HG03045 (cell line): ENCODE results near the gene GNB1.
A peak's percentile ranks its signal among the peaks of the same experiment; 100 is the strongest.

Experiments
- ATAC-seq: cut with Tn5 transposase; IDR thresholded peaks from one replicate; pipeline ENCODE4 v1.9.1; 2021; ENCODE audit warnings: mild to moderate bottlenecking, moderate library complexity; ENCODE audit not compliant: unreplicated experiment

Gene GNB1

DNA sequence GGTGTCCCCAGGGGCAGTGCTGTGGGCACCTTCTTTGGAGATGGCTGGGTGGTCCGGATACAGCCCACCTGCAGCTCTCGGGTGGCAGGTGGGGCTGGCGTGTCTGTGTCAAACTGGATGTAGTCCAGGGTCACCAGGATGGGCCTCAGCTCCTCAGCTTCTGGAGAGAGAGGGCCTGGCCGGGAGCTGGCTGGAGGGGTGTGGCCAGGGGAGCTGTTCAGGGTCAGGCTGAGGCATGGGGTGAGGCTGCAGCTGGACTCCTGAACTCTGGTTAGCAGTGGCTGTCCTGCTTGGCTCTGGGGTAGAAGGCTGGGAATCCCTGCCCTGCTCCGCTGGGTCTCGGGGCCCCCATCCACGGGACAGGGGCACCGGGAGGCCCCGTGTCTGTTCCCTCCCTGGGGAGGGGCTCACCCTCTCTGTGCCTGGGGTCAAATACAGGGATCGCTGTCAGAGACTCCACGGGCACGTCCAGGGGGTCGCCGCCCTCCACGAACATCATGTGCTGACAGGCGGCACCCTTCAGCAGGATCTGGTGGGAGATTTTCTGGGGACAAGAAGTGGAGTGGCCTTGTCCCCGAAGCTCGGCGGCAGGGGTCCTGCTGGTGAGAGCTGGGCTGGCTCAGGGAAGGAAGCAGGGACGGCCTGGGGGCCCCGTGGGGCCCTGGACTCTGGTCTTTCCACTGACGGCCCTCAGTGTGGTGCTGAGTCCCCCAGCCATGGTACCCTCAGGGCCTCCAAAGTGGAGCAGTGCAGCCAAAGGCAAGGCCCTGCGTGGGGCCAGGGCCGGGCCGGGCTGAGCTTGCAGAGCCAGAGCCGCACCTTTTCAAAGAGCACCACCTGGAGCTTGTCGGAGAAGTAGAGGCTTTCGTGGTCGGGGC lies 32.3 kb upstream of the GNB1 start:
- no peak for ATAC-seq

DNA sequence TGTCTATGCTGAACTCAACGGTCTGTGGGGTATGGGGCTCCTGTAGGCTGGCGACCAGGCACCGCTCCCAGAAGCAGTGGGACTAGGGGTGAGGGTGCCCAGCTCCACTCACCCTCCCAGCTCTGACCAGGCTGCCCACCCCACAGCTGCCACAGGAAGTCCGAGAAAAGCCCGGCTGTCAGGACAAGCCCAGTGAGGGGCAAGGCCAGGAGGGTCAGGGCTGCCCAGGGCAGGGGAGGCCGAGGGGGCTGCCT lies 31.7 kb upstream of the GNB1 start:
- no peak for ATAC-seq

DNA sequence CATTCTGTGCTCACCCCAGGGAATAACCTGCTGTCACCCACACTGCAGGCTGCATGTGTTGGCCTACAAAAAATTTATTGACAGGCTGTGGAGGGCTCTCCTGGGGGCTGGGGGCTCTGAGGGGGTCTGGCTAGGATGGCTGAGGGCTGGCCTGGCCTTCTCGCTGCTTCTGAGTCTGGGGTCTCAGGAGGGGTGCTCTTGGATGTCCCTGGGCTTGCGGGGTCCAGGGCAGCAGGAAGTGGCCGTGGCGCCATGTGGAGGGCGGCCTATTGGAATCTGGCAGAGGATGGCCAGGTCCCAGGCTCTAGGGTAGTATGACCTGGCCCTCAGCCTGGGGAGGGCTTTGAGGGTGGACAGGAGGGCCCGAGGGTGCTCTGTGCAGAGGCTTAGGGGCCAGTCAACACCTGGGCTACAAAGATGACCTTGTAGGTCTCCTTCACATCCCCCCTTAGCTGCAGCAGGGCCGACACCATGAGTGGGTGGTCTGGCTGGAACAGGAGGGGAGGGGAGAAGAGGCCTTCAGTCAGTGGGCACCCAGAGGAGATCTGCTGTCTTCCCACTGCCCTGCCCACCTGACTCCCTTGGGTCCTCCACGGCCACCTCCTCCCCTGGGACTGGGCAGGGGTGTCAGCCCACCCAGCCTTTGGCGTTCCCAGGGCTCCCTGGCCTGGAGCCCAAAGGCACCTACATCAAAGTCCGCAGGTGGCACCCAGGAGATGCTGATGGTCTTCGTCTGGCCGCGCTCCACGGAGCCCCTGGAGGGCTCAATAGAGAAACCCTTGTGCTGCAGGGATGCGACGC lies 31.2 kb upstream of the GNB1 start:
- no peak for ATAC-seq

DNA sequence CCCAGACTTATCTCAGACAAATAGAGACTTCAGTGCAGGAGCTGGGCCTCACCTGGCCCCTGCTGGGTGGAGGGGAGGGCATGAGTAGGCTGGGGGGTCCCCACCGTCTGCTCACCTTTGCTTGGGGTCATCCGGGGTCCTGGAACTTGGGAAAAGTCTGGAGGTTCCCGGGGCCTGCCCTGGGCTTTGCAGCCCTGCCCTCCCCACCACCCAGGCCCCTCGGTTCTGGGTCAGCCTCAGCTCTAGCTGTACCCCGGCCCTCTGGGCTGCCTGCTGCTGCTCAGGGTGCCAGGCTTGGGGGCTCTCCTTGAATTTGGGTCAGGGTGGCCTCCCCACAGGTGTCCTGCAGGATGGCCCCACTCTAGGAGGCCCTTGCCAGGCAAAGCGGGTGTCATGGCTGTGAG lies 30.6 kb upstream of the GNB1 start:
- ATAC-seq = no peak

DNA sequence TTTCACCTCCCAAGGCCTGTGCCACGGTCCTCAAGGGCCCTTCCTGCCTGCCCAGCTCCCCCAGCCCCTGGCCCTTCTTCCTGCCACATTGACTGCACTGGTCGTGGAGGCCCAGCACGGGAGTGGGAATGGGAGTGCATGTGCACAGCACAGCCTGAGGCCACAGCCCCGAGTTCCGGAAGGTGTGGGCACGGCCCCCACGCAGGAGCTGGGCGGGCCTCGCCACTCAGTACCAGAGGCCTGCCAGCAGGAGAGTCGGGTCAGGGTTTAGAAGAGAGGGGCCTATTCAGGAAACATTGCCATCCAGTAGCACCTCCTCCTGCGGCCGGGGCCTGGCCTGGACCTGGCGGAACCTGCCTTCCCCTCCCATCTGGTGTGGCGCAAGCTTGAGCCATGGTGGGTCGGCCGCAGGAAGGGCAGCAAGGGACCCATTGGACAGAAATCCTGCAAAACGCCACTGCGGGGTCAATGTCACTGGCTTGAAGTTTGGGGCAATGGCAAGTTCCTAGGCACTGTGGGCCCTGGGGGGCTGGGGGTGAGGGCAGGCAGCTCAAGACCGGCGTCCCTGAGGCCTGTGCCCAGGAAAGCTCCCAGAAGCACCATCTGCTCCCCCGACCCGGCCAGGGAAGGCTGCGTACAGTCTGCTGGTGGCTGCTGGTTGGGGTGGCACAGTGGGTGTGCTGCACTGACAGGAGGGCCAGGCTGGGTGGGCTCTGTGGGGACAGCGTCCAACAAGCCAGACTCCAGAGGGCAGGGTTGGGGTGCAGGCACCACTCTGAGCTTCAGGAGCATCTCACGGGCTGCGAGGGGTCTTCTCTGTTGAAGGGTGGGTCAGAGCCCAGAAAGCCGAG lies 29.9 kb upstream of the GNB1 start:
- no peak for ATAC-seq

DNA sequence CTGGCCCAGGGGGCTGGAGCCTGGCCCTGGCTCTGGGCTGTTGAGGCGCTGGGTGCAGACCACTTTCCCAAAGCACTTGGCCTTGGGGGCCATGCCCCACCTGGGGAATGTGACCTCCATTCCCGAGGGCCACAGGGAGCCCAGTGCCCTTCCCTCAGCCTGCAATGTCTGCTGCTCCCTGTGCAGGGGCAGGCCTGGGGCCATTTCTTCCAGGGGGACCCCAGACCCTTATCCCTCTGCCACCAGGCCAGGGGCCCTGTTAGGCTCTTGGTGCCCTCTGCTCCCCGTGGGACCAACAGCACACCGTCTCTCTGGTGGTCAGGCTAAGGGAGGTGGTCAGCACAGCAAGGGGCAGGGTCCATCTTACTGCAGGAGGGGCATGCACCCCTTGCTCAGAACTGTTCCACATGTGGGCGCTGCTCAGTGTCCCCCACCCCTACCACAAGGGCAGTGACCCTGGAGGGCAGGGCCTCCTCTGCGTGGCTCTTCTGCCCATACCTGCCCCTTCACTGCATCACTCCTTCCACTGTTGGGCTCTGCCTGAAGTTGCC lies 29.2 kb upstream of the GNB1 start:
- ATAC-seq = no peak

DNA sequence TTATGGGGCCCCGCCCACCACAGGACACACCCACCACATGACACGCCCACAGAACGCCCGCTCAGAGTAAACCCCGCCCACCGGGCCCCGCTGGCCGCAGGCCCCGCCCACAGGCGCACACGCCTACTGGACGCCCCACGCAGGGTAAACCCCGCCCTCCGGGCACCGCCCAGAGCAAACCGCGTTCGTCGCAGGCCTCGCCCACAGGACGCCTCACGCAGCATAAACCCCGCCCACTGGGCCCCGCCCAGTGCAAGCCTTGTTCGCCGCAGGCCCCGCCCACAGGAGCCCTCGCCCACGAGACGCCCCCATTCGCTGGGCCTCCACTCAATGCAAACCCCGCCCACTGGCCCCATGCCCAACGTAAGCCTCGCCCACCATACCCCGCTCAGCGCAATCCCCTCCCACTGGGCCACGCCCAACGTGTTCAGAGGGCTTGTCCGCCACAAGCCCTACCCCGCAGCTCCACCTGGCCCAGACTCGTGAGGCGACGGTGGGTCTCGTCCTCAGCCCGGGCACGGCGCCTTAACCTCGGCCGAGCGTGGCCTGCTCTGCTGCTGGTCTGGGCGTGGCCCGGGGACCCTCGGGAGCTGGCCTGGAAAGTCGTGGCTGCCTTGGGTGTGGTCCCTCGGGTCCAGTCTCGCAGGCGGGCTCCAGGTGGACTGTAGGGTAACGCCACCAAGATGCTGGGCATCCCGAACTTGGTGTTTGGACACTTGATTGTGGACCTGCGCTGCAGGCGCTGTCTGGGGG lies 28.6 kb upstream of the GNB1 start:
- ATAC-seq = peak; percentile 71

DNA sequence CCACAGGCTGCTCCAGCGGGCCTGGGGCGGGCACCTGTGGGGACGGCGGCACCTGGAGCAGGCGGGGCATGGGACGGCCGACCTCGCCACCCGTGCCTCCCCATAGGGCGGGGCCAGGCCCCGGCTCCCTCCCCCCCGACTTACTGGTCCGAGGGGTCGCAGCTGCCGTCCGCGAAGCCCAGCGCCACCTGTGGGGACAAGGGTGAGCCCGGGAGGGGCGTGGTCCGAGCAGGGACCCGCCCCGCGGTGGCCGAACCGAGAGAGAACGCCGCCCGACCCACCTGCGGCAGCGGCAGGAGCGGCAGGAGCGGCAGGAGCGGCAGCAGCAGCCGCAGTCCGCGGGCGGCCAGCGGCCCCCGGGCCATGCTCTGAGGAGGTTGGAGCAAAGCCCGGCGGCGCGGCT lies 28.0 kb upstream of the GNB1 start, which contains the start of gene TMEM52:
TSS of gene TMEM52 (minus strand) at position 379 of the 403 bp plus-strand sequence. CDS start at position 365, 14 bp downstream.
- peak; percentile 25 for ATAC-seq

DNA sequence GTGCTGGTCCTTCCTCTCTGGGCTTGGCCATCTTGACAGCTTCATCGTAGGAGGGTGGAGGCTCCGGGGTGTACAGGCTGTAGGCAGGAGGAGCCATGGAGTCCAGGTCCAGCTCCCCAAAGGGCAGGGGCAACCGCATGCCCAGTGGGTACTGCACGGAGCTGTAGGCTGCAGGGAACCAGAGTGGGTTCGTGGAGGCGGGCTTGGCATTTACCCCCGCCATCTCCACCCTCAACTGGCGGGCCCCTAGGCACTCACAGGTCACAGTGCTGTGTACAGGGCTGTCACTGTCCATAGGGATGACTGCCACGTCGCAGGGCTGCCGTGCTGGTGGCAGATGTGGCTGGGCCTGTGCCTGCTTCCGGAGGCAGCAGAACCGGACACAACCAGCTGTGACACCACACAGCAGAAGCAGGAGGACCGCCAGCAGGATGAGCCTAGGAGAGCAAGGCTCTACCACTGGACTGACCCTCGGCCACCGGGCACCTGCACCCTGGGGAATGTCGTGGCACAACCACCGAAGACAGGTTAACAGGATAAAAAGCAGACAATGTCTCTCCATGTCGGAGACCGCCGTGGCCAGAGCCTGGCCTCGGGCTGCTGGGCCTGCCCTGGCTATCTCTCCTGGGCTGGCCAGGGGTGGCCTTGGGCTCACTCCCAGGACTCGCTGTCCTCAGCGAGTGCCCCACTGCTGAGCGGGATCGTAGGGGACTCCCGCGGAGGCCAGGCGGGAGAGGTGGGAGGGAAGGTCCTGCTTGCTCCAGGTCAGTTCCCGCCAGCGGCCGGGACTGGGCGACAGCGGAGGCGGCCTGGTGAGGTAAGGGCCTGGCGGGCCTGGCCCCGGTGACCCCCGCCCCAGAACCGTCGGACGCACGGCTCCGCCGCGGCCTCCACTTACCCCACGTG lies 27.4 kb upstream of the GNB1 start:
- ATAC-seq = no peak

DNA sequence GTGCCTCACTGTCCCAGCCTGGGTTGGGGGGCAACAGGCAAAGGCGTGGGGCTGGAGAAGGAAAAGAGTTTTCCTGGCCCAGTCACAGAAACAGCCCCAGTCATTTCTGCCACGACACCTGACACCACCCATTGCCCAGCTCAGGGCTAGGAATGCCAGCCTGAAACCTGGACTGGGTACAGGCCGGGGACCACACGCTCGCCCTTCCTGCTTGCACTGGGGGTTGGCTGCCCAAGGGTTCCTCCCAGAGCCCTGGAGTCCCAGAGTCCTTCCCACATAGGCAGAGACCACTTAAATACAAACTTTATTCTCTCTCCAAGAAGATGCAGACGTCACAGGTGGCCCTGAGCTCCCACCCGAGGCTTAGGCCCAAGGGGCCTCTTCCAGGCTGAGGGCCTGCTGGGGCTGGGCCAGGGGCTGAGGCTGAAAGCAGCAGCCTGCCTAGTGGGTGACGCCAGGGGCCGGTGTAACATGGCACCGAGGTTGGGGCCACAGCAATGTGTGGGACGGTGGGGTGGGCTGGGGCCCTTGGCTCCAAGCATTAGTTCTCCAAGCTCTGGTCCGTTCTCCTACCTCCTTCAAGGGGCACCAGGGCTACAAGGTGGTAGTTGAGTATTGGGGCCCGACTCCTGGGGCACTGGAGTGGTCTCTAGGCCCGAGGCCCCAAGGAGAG lies 26.6 kb upstream of the GNB1 start:
- no peak for ATAC-seq

DNA sequence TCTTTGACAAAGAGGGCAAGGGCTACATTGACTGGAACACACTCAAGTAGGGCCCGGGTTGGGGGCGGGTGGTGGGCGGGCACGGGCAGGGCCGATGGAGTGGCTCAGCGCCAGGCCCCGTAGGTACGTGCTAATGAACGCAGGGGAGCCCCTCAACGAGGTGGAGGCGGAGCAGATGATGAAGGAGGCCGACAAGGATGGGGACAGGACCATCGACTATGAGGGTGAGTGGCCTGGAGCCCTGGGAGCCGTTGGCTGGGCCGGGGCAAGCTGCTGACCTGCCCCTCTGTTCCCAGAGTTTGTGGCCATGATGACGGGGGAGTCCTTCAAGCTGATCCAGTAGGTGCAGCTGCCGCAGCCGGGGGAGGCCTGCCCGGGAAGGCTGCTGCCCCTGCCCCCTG lies 26.0 kb upstream of the GNB1 start:
- ATAC-seq = no peak

DNA sequence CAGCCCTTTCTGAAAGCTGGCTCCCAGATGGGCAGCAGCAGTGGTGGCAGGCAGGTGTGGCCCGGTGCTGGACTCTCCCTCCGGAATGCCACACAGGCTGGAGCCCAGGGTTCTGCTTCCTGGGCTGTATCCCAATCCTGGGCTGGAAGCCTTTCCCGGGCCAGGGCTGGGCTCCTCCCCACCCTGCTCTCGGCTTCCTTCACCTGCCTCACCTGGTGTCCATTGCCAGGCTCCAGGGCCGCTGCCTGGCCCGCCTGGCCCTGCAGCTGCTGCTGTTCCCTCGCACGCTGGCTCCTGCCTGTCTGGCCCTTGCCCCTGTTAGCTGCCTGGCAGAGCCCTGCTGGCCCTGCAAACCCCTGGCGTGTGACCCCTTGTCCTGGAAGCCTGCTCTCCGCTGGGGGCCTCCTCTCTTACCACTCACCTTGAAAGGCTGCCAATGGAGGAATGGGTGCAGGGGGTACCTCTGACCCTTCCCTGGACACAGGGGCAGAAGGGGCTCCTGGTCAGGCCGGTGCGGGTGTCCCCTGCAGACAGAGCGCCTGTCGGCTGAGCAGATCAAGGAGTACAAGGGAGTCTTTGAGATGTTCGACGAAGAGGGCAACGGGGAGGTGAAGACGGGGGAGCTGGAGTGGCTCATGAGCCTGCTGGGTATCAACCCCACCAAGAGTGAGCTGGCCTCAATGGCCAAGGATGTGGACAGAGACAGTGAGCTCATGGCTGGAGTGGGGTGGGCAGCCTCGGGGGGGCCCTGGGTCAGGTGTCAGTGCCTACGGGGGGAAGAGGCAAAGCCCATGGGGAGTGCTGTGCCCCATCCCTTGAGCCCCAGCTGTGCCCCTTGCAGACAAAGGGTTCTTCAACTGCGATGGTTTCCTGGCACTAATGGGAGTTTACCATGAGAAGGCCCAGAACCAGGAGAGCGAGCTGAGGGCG lies 25.3 kb upstream of the GNB1 start:
- ATAC-seq = no peak

DNA sequence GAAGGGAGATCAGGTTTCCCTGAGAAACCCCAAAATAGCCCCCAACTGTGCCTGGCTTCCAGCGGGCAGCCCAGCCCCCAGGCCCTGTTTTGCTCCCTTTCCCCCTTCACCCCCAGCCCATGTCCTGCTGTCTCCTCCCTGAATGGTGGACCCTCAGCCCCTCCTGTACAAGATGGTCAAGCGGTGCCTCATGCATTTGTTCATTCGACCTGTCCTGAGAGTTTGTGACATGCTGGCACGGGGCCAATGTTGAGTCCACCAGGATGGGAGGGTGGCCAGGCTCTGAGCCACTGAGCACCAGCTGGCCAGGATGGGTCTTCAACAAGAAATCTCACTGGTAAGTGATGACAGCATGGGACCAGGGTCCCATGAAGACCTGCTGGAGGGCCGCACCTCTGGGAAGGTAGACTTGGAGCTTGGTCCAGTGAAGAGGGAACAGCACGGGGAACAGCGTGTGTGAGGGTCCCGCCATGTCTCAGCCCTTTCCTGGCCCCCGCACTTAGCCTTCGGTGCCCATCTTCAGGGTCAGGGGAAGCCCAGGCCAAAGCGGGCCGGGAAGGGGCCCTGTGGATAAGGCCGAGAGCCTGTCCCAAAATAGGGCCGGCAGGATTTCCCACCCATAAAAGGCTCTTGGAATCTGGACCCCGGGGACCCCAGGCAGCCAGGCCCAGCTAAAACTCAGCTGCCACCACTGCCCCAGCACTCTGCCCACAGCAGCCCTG lies 24.2 kb upstream of the GNB1 start, which contains the start of gene CALML6:
TSS of gene CALML6 (plus strand) at position 290 of the 722 bp plus-strand sequence. CDS start at position 311, 21 bp downstream.
- ATAC-seq = no peak

DNA sequence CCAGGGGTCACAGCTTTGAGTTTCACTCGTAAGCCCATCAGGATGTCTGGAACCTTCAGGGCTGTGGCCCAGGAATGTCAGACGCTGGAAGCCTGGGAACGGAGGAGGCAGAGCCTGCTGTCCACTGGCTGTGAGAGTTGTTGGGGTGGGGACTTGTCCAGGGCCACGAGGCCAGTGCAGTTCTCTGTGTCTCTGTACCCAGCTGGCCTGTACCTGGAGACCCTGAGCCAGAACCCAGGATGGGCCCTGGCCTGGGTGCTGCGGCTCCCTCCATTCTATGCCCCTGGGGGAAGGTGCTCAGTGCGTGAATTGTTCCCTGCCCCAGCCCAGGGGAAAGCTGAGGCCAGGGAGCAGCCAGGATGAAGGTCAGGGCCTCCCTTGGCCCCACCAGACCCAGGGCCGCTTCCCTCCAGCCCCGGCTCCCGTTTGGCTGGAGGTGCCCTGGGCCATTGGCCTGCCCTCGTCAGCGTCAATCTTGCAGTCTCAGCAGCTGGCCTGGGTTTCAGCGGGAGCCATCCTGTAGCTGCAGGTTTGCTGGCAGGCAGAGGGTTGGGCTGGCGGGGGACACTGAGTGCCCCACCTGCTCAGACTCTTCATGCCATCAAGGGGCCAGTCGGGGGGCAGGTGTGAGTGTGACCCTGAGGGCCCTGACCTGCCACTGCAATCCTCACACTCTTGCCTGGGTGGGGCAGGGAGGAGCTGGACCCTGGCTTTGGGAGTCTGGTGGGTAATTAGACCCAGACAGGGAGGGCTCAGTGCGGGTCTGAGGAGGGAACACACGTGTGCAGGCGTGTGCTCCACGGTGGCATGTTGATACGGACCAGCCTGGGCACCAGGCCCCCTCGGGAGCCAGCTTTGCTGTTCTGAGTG lies 23.4 kb upstream of the GNB1 start:
- ATAC-seq = no peak

DNA sequence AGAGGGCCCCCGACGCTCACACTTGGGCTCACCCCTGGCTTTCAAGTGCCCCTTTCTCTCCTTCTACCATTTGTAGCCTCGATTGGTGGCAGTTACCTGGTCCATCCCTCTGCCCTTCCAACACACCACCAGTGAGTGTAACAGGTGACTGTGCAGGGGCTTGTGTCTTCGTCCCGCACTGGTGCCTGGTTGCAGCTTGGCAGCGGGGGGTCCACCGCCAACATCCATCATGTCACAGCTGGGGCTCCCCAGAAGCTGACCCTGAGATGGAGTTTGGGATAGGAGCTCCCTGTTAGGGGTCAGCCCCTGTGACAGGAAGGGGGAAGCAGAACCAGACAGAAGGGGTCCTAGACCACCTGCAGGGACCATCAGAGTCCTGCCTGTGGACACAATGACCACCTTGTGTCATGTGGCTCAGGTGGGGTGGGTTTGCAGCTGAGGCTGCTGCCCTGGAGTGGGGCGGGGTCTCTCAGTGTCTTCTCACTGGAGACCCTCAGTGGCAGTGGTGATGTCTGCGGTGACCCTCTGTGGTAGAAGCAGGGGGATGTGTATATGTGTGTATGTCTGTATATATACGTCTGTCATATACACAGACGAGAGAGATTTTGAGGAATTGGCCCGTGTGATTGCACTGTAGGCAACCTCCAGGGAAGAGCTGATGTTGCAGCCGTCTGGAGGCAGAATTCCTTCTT lies 20.6 kb upstream of the GNB1 start:
- ATAC-seq = no peak
